HUDEP-2 (cell line): ENCODE measurements around the gene BRICD5.

Experiments
- DNase-seq, 76 experiments: peaks; one replicate each; lab custom pipeline; 2025; ENCODE audit not compliant: unreplicated experiment in 76 of 76; lab: John Stamatoyannopoulos, UW

Gene BRICD5

DNA sequence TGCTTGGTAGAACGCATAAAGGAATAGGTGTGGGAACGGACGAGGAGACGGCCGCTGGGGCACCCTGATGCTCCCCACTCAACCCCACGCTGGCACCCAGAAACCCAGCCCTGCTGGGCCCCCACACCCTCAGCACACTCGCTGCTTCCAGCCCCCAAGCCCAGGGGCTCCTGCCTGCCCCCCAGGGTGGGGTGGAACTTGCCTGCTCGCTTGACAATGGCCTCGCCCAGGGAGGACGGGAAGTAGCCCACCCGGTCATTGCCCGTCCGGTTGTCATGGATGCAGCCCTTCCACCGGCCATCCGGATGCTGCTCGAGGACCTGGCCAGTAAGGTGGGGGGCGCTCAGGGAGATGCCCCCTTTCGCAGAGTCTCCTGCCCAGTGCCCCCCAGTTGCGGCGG lies 24.2 kb downstream of the BRICD5 start:
- no peak for DNase-seq

DNA sequence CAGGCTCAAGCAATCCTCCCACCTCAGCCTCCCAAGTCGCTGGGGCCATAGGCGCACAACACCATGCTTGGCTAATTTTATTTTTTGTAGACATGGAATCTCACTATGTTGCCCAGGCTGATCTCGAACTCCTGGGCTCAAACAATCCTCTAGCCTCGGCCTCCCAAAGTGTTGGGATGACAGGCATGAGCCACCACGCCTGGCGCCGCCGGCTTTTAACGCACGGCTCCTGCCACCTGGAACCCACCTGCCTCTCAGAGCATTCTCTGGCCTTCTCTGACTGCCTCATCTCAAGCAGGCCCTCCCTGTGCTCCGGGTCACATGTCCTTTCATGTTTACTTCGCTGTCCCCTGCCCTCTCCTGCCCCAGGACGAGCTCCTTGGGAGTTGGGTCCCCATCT lies 24.6 kb downstream of the BRICD5 start:
- no peak for DNase-seq

DNA sequence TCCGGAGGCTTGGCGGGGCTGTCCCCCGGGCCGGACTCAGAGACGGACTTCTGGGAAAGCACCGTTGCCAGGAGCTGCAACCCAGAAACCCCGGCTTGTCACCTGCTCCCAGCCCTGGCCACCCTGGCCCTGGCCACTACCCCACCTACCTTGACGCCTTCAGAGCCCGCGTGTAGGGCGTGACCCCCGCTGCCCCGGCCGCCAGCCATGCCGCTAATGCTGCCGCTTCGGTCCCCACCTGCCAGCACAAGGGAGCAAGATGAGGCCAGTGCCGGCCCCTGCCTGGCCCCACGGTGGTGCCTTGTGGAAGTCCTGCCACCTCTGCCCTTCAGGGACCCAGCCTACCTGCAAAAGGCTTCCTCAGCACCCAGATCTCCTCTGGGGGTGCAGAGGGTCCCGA lies 25.7 kb downstream of the BRICD5 start:
- no peak for DNase-seq

DNA sequence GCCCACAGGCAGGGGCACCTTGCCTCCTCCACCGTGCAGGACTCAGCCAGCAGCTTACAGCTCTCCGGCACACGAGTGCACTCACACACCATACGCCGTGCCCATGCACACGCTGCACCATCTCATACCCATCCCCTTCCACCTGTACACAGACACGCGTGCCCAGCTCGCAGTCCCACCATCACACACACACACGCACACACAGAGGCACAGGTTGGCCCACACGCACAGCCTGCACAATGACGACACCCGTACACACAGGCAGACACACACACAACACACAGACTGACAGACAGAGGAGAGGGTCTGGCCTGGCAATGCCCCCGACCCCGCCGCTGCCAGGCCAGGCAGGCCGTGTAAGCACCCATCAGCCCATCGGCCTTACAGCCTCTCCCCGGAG lies 26.3 kb downstream of the BRICD5 start:
- DNase-seq = no peak

DNA sequence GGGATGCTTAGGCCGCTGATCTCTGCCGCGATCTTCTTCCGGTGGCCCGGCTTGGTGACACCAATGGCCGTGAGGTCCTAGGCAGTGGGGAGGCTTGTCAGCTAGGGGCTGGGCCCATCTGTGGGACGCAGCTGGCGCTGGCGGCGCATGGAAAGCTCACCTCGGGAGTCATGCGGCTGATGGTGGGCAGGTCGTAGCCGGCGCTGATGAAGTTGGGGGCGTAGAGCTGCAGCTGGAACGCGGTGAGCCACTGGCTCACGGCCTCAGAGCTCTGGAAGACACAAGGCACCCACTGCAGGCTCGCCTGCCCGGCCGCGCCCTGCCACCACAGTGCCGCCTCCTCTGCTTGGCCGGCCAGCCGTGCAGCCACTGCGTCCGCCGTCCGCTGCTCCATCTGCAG lies 27.0 kb downstream of the BRICD5 start:
- no peak for DNase-seq

DNA sequence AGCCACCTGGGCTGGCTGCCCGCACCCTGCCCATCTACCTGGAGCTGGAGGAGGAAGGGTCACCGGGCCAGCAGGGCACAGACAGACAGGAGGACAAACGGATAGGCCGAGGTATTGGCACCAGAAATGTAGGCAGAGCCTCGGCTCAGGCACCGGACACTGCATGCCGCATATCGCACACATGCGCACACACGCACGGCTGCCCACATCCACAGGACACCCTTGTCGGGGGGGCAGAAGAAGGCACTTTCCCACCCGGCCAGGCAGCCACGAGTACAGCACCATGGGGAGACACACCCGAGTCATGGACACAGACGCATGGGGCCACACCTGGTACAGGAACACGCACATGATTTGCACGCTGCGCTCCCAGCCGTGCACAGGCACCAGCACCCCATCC lies 28.7 kb downstream of the BRICD5 start:
- DNase-seq = no peak

DNA sequence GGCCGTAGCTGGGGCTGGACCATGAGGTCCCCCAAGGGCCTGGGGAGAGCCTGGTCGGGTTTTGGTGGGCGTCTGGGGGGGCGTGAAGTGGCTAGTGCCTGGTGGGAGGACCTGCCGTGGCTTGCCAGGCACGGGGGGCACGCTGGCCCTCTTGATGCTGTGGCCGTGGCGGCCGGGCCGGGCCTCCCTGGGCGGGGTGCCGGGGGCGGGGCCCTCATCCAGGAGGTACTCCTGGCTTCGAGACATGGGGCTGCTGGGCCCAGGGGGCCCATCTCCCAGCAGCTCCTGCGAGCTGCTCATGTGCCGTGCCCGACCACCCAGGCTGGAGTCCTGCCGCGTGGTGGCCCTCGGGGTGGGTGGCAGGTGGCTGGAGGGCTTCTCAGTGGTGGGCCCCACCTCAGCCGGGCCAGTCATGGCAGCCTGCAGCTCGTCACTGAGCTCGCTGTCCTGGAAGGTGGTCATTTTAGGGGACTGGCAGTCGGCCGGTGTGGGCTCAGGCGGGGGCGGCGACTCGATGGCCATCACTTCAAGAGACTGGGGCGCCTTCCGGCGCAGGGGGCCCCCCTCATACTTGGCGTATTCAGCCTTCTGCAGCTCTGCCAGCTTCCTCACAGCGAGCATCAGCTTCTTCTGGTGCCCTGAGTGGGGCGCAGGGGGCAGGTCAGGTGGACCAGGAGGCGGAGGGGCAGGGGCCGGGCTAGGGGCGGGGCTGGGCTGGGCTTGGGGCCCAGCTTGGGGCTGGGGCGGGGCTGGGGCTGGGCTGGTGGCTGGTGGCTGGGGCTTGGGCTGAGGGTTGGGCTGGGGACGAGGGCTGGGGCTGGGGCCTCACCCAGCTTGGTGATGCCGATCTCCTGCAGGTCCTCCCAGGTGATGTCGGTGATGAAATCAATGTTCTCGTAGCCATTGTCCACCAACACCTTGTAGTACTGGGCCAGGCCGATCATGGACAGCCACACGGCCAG lies 29.4 kb downstream of the BRICD5 start:
- peak in 2 of 76 experiments; percentile 4 to 11 for DNase-seq

DNA sequence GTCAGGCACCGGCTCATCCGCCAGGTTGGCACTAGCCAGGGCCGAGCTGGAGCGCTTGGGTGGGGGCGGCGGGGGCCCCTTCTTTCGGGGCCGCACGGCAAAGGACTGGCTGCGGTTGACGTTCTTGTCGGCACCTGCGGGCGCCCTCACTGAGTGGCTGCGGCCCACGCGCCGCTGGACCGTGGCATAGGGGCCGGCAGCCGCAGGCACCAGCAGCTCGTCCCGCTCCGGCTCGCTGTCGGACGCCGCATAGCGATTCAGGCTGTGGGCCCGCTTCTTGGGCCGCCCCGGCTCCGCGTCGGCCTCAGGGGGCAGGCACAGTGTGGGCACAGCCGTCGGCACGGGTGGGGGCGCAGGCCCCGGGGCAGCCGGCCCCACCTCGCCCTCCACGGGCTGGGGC lies 30.2 kb downstream of the BRICD5 start:
- no peak for DNase-seq

DNA sequence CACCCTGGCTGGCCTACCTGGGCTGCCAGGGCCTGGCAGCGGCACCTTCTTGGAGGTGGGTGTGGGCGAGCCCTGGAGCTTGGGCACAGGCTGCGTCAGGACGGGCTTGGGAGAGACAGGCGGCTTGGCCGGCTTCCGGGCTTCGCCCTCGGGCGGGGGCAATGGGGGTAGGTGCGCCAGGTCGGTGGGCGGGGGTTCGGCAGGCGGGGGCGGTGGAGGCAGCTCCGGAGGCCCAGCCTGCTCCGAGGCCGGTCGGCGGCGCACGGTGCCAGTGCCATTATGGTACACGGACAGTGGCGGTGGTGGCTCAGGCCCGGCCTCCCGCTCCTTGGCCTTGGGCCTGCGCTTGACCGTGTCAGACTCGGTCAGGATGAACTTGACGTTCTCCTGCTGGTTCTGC lies 31.1 kb downstream of the BRICD5 start:
- no peak for DNase-seq

DNA sequence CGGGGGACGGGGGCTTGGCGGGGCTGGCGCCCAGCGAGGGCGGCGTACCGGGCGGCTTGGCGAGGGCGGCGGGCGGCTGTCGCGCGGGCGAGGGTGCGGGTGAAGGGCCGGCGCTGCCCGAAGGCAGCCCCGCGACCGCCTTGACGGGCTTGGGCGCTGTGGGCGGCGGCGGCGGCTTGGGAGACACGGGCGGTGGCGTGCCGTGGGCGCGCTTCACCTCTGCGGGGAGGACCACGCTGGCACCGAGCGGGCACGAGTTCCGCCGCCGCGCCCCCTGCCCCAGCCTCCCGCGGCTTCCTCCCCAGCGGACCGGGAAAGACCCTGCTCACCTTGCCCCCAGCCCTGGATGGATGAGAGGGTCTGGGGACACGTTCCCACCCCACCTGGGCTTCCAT lies 31.6 kb downstream of the BRICD5 start:
- no peak for DNase-seq

DNA sequence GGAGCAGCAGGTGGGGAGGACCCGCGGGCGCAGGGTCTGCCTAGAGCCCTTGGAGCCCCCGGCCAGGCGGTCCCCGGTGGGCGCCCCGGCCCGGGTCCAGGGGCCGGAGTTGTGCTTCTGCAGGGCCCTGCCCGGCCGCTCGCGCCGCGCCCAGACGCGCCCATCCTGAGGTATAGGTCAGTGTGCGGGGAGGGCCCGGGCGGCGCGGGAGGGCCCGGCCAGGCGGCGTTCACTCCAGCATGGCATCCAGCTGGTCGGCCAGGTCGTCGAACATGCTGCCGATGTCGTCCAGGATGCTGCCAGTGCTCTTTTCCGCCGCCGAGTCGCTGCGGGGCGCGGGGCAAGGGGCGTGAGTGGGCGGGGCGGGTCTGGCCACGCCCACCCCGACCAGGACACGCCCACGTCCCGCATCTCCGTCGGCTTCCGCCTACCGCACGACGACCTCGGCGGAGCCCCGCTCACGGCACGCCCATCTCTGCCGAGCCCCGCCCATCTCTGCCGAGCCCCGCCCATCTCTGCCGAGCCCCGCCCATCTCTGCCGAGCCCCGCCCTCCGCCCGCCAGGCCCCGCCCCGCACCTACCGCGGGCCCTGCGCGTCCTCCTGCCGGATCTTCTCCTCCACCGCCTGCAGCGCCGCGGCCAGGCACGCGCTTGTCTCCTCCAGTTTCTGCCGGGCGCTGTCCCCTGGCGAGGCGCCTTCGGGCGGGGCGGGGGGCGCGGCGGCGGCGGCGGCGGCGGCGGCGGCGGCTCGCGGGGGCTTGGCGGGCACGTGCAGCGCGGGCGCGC lies 32.1 kb downstream of the BRICD5 start:
- peak in 54 of 76 experiments; percentile 7 to 74 (median 50) for DNase-seq

DNA sequence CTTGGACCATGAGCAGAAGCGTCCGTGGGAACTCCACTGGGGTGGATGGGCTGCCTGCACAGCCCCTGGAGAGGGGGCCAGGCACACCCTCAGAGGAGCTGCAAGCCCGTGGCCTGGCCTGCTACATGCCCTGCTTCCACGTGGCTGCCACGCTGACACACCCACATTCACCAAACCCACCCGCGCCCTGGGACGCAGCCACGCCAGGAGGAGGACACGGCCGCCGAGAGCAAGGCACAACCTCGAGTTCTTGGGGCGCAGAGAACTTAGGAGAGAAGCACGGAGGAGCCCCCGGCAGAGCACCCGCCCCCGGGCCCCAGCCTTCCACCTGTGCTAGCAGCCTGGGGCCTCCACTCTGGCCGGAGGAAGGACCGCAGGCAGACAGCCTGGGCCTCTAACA lies 33.1 kb downstream of the BRICD5 start:
- no peak for DNase-seq

DNA sequence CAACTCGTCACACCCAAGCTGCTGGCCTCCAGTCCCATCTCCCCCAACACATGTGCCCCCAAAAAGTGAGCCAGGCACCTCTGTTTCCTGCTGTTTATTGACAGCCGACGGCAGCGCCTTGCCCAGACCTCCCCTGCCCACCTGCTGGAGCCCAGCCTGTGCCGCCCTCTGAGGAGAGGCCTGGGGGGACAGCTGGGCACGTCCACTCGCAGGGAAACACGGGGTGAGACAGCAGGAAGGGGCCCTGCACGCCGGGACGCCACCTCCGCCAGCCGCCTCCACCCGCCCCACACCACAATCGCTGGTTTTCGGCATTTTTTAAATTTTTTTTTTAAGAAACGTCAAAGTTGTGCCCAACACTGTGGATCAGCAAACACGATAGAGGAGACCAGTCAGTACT lies 33.6 kb downstream of the BRICD5 start:
- no peak for DNase-seq

DNA sequence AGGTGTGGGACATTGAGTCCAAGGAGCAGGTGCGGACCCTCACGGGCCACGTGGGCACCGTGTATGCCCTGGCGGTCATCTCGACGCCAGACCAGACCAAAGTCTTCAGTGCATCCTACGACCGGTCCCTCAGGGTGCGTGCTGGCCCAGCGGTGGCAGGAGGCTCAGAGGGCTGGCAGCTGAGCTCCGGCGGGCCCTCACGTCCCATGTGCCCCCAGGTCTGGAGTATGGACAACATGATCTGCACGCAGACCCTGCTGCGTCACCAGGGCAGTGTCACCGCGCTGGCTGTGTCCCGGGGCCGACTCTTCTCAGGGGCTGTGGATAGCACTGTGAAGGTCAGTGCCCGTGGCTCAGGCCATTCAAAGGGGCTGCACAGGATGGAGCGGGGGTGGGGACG lies 34.6 kb downstream of the BRICD5 start:
- DNase-seq = no peak

DNA sequence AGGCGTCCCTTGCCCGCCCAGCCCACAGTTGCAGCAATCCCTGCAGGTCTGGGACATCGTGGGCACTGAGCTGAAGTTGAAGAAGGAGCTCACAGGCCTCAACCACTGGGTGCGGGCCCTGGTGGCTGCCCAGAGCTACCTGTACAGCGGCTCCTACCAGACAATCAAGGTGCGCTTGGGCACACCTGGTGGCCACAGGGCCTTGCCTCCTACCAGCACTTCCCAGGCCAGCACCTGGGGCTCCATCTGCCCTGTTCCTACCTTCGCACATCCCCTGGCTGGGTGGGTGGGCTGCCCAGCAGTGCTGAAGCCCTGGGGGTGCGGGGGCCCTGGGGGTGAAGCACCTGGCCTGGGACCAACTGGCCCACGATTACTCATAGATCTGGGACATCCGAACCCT lies 35.2 kb downstream of the BRICD5 start:
- DNase-seq = no peak

DNA sequence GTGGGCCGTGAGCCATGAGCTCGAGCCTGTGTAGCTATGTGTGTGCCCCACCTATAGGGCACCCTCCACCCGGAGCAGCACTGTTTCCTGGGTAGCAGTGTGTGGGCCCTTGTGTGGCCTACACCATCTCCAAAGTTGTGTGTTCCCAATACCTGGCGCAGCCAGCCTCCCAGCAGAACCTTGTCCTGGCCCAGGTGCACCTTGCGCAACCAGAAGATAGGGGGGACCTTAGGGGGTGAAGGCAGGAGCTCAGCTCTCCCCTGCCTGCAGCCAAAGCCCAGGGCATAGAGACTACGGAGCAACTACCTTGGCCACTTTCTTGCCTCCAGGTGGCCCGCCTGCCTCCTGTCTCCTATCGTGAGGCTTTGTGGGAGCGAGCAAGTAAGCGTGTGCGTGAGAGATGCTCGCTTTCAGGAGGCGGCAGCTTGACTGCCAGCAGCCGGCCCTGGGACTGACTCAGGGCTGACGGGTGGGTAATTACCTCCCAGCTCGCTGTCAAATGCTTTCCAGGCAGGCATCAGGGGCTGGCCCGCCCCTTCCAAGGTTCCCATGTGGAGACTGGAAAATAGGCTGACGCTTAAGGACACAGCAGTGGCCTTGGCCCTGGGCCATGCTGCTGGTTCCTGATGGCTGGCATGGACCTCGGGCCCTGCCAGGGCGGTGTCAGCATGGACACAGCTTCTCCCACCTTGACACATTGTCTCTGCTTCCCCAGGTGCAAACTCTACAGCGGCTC lies 36.1 kb downstream of the BRICD5 start:
- no peak for DNase-seq

DNA sequence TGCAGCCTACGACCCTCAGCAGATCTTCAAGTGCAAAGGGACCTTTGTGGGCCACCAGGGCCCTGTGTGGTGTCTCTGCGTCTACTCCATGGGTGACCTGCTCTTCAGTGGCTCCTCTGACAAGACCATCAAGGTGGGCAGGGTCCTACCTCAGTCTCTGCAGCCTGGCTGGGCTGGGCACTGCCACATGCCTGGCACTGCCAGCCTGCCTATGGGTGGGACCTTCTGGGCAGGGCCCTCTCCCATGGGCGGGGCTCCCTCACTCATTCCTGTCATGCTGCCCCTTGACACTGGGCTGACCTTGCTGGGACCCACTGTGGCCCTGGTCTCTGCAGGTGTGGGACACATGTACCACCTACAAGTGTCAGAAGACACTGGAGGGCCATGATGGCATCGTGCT lies 36.7 kb downstream of the BRICD5 start:
- no peak for DNase-seq

DNA sequence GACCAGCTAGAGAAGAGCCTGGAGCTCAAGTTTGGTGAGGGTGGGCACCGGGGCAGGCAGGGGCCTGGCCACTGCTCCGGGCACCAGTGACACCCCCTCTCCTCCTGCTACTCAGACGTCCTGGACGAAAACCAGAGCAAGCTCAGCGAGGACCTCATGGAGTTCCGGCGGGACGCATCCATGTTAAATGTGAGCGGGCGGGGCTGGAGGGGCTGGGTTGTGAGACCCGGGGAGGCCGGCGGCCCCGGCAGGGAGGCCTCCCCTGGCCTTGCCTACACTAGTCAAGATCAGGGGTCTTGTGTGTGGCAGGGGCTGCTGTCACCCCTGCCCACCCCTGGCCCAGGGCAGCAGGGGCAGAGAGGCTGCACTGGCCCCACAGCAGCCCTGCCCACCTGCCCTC lies 37.3 kb downstream of the BRICD5 start:
- DNase-seq = no peak

DNA sequence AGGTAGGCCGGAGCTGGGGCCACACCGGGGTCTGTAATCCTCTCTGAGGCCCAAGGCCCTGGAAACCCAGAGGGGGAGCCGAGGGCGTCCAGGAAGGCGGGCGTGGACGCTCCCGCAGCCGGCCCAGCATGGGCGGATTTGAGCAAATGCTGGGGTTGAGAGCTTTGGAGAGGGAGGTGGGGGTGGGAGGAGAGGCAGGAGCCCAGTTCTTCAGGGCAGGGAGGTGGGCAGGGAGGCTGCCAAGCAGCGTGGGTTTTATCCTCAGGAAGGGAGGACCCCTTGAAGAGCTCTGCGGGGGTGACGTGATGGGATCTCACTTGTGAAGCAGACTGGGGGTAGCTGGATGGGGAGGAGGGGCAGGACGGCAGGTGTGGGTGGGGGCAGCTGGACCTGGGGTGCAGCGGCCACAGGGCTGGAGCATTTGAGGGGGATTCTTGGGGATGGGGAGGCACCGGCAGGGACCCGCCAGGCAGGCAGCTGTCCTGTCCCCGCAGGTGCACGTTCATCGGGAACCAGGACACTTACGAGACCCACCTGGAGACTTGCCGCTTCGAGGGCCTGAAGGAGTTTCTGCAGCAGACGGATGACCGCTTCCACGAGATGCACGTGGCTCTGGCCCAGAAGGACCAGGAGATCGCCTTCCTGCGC lies 37.9 kb downstream of the BRICD5 start:
- DNase-seq = no peak

DNA sequence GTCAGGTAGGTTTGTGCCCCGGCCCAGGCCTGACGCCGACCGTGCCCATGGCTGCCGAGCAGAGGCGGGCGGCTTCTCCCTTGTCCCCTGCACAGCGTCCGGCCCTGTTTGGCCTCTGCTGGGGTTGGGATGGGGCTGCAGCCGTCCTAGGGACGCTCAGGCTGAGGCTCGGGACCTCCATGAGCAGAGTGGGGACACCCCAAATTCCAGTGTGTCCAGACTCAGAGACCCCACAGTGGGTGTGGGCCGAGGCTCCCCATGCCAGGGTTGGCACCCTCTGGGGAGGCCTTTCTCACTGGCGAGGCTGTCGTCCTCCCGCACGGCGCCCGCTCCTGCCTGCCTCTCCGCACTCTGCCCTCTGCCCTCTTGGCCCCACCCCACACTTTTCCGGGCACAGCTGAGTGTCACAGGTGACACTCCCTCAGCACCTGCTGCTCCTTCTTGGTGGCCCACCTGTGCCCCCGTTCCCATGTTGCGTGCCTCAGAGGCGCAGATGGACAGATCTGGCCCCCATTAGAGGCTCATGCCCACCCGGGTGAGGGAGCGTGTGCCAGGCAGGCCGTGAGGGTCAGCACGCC lies 39.0 kb downstream of the BRICD5 start:
- DNase-seq = no peak
